CD4-positive, CD25-positive, alpha-beta regulatory T cell (primary cell): ENCODE data around the gene NEMP1. TPM values are rescaled to one million over a fixed set of nuclear protein-coding genes. Genes with fewer than 3 reads are reported as not detected.
A peak's percentile ranks its signal among the peaks of the same experiment; 100 is the strongest.
"Not testable (repeated sequence)": the region's sequence is repeated elsewhere in the genome, so short reads cannot be mapped to it uniquely, and the experiment has no call there.

Source experiments
- ATAC-seq, 2 donors: fragments of 150-1000 bp; cut with Tn5 transposase; one replicate each; pipeline ENCODE4 v1.10.0; 2021; ENCODE audit warnings: low read depth in 2 of 2, moderate number of reproducible peaks in 2 of 2, moderate library complexity in 1 of 2
- DNase-seq, 3 donors: peaks; one replicate each; pipeline versions ENCODE4 v3.0.0 to v3.0.0-alpha.2; 2012 to 2022; ENCODE audit warnings: mixed read lengths in 1 of 3
- H3K27ac ChIP-seq: one replicate; pipeline ENCODE4 v1.7.0; 2013; ENCODE audit warnings: mild to moderate bottlenecking, low read length; ENCODE audit not compliant: insufficient read depth, poor library complexity, severe bottlenecking
- H3K27me3 ChIP-seq: one replicate; pipeline ENCODE4 v1.7.0; 2013; ENCODE audit warnings: low read length; ENCODE audit not compliant: control insufficient read depth, insufficient read depth
- H3K36me3 ChIP-seq: one replicate; pipeline ENCODE4 v1.7.0; 2013; ENCODE audit warnings: mild to moderate bottlenecking, low read length, moderate library complexity; ENCODE audit not compliant: control insufficient read depth, insufficient read depth
- H3K4me1 ChIP-seq: 2 replicates; pipeline ENCODE4 v1.7.0; 2013; ENCODE audit warnings: mild to moderate bottlenecking, low read length; ENCODE audit not compliant: insufficient read depth, control insufficient read depth, poor library complexity, severe bottlenecking
- H3K4me3 ChIP-seq: one replicate; pipeline ENCODE4 v1.7.0; 2013; ENCODE audit warnings: low read depth, mild to moderate bottlenecking, low read length, moderate library complexity
- H3K9me3 ChIP-seq, 2 experiments: 1 replicate in 1 of 2; 2 replicates in 1 of 2; pipeline ENCODE4 v1.7.0; 2013; ENCODE audit warnings: low read length in 2 of 2, mild to moderate bottlenecking in 1 of 2, moderate library complexity in 1 of 2; ENCODE audit not compliant: control insufficient read depth in 2 of 2
- H3K27ac Mint-ChIP-seq, 3 donors: one replicate each; pipeline ENCODE4 v1.8.0; 2020 to 2022; ENCODE audit warnings: mild to moderate bottlenecking in 3 of 3, mixed read lengths in 3 of 3, moderate library complexity in 2 of 3
- H3K27me3 Mint-ChIP-seq: one replicate; pipeline ENCODE4 v1.8.0; 2022; ENCODE audit warnings: mild to moderate bottlenecking, mixed read lengths
- H3K36me3 Mint-ChIP-seq: one replicate; pipeline ENCODE4 v1.8.0; 2020; ENCODE audit warnings: mixed read lengths
- H3K4me1 Mint-ChIP-seq, 4 donors: one replicate each; pipeline ENCODE4 v1.8.0; 2020 to 2022; ENCODE audit warnings: mixed read lengths in 4 of 4, mild to moderate bottlenecking in 1 of 4
- H3K4me3 Mint-ChIP-seq, 4 donors: one replicate each; pipeline ENCODE4 v1.8.0; 2020 to 2022; ENCODE audit warnings: mild to moderate bottlenecking in 4 of 4, mixed read lengths in 4 of 4, moderate library complexity in 3 of 4
- H3K9me3 Mint-ChIP-seq, 7 donors: one replicate each; pipeline ENCODE4 v1.8.0; 2020 to 2022; ENCODE audit warnings: mixed read lengths in 7 of 7, mild to moderate bottlenecking in 3 of 7, moderate library complexity in 2 of 7
- polyA plus RNA-seq, 4 donors: library from polyadenylated mRNA; unstranded; fragments of 300-500 nt; fragmentation: Illumina TruSeq; gene quantifications; one replicate each; pipeline ENCODE4 v1.2.3, GENCODE V29; 2021
- total RNA-seq: library from RNA; stranded (reverse); gene quantifications from one replicate; pipeline ENCODE4 v1.2.3, GENCODE V29; 2022

NEMP1 gene
- total and polyA plus RNA-seq, 5 donors from 2014 or later: 3.1 to 14.7 (median 5.4) TPM

DNA sequence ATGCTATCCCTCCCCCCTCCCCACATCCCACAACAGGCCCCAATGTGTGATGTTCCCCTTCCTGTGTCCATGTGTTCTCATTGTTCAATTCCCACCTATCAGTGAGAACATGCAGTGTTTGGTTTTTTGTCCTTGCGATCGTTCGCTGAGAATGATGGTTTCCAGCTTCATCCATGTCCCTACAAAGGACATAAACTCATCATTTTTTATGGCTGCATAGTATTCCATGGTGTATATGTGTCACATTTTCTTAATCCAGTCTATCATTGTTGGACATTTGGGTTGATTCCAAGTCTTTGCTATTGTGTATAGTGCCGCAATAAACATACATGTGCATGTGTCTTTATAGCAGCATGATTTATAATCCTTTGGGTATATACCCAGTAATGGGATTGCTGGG, 25.4 kb downstream of the NEMP1 start:
- not testable (repeated sequence) for ATAC-seq, H3K9me3 ChIP-seq, H3K27me3 Mint-ChIP-seq, DNase-seq, H3K27ac ChIP-seq, H3K27ac Mint-ChIP-seq, H3K9me3 Mint-ChIP-seq, H3K4me1 ChIP-seq, H3K27me3 ChIP-seq, H3K4me1 Mint-ChIP-seq, H3K4me3 ChIP-seq
- peaks cover 12% of the 10 kb centered on the region for H3K36me3 ChIP-seq
- Mint-ChIP-seq H3K36me3 (peaks cover 11% of the 10 kb centered on the region), H3K4me3 (peak overlapping the region in 1 of 4 donors; percentile 13)

DNA sequence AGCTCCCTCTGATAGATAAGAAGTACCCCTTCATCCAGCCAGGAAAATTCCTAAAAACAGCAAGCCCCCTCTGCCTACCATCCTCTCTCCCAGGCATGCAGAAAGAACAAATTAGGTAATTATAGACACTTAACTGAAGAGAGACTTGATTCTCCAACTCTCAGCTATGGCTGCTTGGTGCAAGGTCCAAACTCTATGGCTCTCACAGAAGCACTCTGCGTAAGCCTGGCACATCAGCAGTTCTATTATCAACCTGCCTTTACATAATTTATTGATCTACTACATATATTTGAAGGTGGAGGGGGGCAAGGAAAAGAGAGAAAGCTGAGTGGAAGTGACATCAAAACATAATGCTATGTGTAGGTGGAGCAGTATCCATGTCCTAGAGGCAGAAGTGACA, 27.6 kb downstream of the NEMP1 start:
- Mint-ChIP-seq H3K9me3 (no peaks in the 10 kb centered on the region), H3K4me3 (no peak overlapping the region), H3K4me1 (peaks cover 9 to 26% (median 10%) of the 10 kb centered on the region in 4 donors), H3K27ac (peak overlapping the region in 1 of 3 donors; percentile 34), H3K36me3 (no peaks in the 10 kb centered on the region), H3K27me3 (peaks cover 4% of the 10 kb centered on the region)
- no peak for ATAC-seq
- H3K27me3 ChIP-seq: no peaks in the 10 kb centered on the region
- no peak for DNase-seq
- H3K36me3 ChIP-seq: no peaks in the 10 kb centered on the region
- no peak overlapping the region for H3K4me3 ChIP-seq
- H3K27ac ChIP-seq: no peak overlapping the region
- H3K9me3 ChIP-seq: no peaks in the 10 kb centered on the region
- peaks cover 9% of the 10 kb centered on the region for H3K4me1 ChIP-seq

DNA sequence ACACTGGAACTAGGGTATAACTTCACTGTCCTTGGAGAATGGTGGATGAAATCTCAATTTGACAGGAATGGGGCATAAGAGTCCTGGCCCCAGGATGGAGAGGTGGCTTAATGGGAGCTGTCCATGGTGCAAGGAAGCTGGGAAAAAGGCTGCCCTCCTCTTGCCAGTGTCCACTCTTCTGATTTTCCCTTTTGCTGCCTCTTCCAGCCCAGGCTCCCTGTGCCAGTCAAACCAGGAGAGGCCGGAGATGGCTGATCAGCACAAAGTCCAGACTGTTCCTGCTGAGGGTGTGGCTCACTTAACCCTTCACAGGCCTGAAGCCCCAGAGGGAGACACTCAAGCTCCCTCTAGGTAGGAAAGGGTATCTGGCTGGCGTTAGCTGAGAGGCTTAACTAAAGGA, 28.7 kb downstream of the NEMP1 start, which contains the start of gene MYO1A:
Gene MYO1A (minus strand): TSS at position 240 of the 400 bp plus-strand sequence. CDS start 1,806 bp downstream, outside the sequence.
- peaks cover 11% of the 10 kb centered on the region for H3K27me3 Mint-ChIP-seq
- H3K9me3 Mint-ChIP-seq: no peaks in the 10 kb centered on the region
- Histone ChIP-seq H3K9me3 (no peaks in the 10 kb centered on the region), H3K27me3 (no peaks in the 10 kb centered on the region), H3K4me1 (peaks cover 9% of the 10 kb centered on the region), H3K27ac (no peak within 1 kb of the TSS), H3K4me3 (no peak within 1 kb of the TSS), H3K36me3 (no peaks in the 10 kb centered on the region)
- H3K4me1 Mint-ChIP-seq: peaks cover 6 to 29% (median 10%) of the 10 kb centered on the region in 4 donors
- ATAC-seq (no peak), DNase-seq (no peak)
- H3K36me3 Mint-ChIP-seq: no peaks in the 10 kb centered on the region
- H3K27ac Mint-ChIP-seq: peak within 1 kb of the TSS in 2 of 3 donors; percentile 18 to 34
- H3K4me3 Mint-ChIP-seq: peak within 1 kb of the TSS in 1 of 4 donors; percentile 15

DNA sequence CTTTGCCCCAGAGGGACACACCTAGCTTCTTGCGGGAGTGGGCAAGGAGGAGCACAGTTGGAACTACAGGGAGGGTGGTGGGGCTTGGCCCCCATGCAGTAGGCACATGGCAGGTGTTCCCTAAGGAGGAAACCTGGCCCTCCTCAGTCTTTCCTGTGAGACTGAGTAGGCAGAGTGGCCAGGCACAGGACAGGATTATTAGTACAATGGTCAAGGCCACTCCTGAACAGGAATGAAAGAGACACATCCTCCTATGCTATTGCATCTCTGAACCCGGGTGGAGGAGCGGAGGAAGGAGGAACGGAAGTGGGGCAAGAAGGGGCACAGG, 29.5 kb downstream of the NEMP1 start:
- Mint-ChIP-seq H3K27ac (peak overlapping the region in 1 of 3 donors; percentile 18), H3K9me3 (no peaks in the 10 kb centered on the region), H3K27me3 (peaks cover 11% of the 10 kb centered on the region), H3K36me3 (no peaks in the 10 kb centered on the region), H3K4me1 (peaks cover 6 to 29% (median 10%) of the 10 kb centered on the region in 4 donors), H3K4me3 (peak overlapping the region in 1 of 4 donors; percentile 15)
- ATAC-seq (no peak), DNase-seq (no peak)
- Histone ChIP-seq H3K4me3 (no peak overlapping the region), H3K27me3 (no peaks in the 10 kb centered on the region), H3K27ac (no peak overlapping the region), H3K4me1 (peaks cover 9% of the 10 kb centered on the region), H3K36me3 (no peaks in the 10 kb centered on the region), H3K9me3 (no peaks in the 10 kb centered on the region)

DNA sequence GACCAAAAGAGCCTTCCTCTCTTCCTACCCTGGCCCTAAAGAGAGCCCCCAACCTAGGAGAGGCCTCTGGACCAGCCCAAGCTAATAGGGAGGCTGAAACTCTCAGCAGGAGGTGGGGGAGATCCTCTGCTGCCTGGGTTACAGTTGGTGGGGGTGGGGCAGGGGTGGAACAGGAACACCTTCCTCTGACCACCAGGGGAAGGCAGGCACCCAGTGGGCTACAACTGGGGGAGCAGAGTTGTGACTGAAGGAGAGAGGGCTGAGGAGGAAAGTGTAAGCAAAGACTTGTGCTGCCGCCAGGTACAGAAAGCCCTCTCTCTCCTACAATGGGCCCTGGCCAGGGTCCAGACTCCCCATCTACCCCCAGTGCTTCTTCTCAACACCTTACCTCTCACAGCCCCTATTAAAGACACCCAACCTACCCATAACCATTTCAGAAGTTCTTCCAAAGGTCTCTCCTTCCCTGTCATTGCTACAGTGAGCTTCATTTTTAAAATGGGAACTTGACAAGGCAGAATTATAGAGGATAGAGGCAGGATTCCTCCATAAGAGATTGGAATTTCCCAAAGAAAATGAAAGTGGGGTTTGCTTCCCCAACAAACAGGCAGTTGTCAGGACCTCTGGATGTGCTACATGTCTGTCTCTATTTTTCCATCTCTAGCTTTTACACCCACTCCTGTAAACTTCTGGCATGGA, 30.0 kb downstream of the NEMP1 start:
- H3K4me1 Mint-ChIP-seq: peaks cover 6 to 29% (median 10%) of the 10 kb centered on the region in 4 donors
- Histone ChIP-seq H3K4me3 (no peak overlapping the region), H3K27ac (no peak overlapping the region), H3K9me3 (no peaks in the 10 kb centered on the region), H3K27me3 (no peaks in the 10 kb centered on the region), H3K36me3 (no peaks in the 10 kb centered on the region), H3K4me1 (peaks cover 9% of the 10 kb centered on the region)
- peak overlapping the region in 1 of 3 donors; percentile 14 for H3K27ac Mint-ChIP-seq
- H3K9me3 Mint-ChIP-seq: no peaks in the 10 kb centered on the region
- DNase-seq (no peak), ATAC-seq (no peak)
- peak overlapping the region in 1 of 4 donors; percentile 15 for H3K4me3 Mint-ChIP-seq
- H3K27me3 Mint-ChIP-seq: peaks cover 11% of the 10 kb centered on the region
- no peaks in the 10 kb centered on the region for H3K36me3 Mint-ChIP-seq

DNA sequence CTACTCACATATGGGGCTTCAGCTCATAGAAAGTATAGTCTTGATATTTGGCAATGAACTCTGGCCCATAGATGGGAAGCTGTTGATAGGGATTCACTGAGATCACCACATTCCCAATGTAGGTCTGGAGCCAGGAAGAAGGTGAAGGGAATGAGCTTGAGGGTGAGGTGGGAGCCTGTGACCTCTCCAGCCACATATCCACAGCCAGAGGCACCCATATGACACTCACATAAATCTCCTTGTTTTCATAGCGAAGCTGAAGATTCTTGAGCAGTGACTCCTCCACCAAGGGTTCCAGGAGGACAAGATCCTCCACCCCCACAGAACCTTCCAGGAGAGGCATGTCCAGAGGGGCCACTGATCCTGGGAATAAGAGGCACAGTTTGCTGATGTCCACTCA, 30.6 kb downstream of the NEMP1 start:
- H3K36me3 Mint-ChIP-seq: no peaks in the 10 kb centered on the region
- peaks cover 11% of the 10 kb centered on the region for H3K27me3 Mint-ChIP-seq
- H3K27ac Mint-ChIP-seq: peak overlapping the region in 2 of 3 donors; percentile 82 to 89
- ATAC-seq: no peak
- H3K4me3 Mint-ChIP-seq: peak overlapping the region in 1 of 4 donors; percentile 70
- H3K27me3 ChIP-seq: no peaks in the 10 kb centered on the region
- peaks cover 6 to 29% (median 10%) of the 10 kb centered on the region in 4 donors for H3K4me1 Mint-ChIP-seq
- H3K36me3 ChIP-seq: no peaks in the 10 kb centered on the region
- no peak overlapping the region for H3K4me3 ChIP-seq
- peaks cover 9% of the 10 kb centered on the region for H3K4me1 ChIP-seq
- no peaks in the 10 kb centered on the region for H3K9me3 ChIP-seq
- H3K27ac ChIP-seq: no peak overlapping the region
- DNase-seq: no peak
- H3K9me3 Mint-ChIP-seq: no peaks in the 10 kb centered on the region

DNA sequence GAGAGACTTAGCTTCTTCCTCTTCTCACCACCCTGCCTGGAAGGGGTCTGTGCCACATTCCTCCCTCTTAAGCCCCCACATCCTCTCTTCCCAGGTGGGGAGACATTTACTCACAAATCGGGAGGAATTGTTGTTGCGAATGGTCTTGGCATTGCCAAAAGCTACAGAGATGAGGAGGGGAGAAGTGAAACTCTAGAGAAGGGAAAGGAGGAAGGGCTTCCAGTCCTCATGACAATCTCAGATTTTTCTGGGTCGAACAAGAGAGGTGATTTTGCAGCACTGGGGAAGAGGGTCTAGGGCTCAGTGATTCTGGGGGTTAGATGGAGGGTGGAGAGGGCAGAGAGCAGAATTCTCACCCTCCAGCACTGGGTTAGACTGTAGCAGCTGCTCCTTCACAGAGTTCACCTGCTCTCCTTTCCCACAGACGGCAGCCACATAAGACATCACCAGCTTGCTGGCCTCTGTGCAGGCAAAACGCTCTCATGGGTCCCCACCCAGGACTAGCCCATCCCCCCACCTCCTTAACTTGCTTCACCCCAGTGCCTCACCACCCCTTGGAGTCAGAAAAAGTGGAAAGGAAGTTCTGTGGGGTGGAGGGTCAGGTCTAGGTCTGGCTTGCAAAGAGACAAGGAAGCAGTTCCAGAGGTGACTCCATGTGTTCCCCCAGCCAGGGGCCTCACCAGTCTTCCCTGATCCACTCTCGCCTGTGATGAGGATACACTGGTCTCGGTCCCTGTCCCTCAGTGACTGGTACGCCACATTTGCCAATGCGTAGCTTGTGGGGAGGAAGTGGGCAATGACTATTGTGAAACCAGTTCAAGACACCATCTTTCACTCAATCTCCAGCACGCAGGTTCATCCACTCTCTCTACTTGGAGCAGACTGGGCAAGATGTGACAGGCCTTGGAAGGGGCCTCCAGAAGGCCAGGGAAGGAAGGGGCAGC, 31.4 kb downstream of the NEMP1 start:
- DNase-seq: peak in 2 of 3 donors; percentile 17 to 74

More for the DNA sequence above, 31.4 kb downstream of the NEMP1 start:
- H3K9me3 Mint-ChIP-seq: no peaks in the 10 kb centered on the region
- H3K27ac Mint-ChIP-seq: peak overlapping the region; percentile 82 to 89 (median 82)
- H3K4me1 Mint-ChIP-seq: peaks cover 6 to 29% (median 10%) of the 10 kb centered on the region in 4 donors
- Histone ChIP-seq H3K27me3 (no peaks in the 10 kb centered on the region), H3K36me3 (no peaks in the 10 kb centered on the region), H3K4me1 (peaks cover 9% of the 10 kb centered on the region), H3K9me3 (no peaks in the 10 kb centered on the region), H3K4me3 (peak overlapping the region; percentile 19), H3K27ac (no peak overlapping the region)
- peak in 1 of 2 donors; percentile 59 for ATAC-seq
- H3K27me3 Mint-ChIP-seq: peaks cover 11% of the 10 kb centered on the region
- H3K4me3 Mint-ChIP-seq: peak overlapping the region in 2 of 4 donors; percentile 49 to 70
- no peaks in the 10 kb centered on the region for H3K36me3 Mint-ChIP-seq
